GOT3 (cell line): ENCODE data around the gene DDX39A.

ENCODE experiments used
- DNase-seq: peaks from one replicate; lab custom pipeline; 2025; ENCODE audit warnings: mixed read lengths; lab: John Stamatoyannopoulos, UW

DDX39A gene

GRCh38 chr19:14434543-14435319 is 15.6 kb upstream of the DDX39A start:
- no peak for DNase-seq

- no peak for DNase-seq
These were observed 14.7 kb upstream of the DDX39A start for GRCh38 chr19:14433554-14434501.

- DNase-seq: no peak
These were observed 13.8 kb upstream of the DDX39A start, which contains the start of gene PKN1 for GRCh38 chr19:14432791-14433553. Gene PKN1 (plus strand): TSS chr19:14433306. CDS start chr19:14433522, 216 bp downstream.

DNA sequence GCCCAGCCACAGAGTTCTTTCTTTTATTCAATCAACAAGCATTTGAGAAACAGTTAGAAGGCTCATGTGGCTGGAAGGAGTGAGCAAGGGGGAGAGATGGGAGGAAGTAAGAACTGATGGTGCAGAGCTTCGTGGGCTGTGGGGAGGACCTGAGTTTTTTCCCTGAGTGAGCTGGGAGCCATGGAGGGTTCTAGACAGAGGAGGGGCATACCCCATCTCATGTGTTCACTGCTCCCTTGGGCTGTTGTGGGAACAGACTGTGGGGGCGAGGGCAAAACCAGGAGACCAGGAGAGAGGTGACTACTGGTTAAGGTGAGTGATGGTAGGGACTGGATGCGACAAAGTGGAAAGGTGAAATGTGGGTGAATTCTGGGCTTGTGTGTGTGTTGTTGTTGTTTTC is 11.6 kb upstream of the DDX39A start:
- DNase-seq: no peak

DNA sequence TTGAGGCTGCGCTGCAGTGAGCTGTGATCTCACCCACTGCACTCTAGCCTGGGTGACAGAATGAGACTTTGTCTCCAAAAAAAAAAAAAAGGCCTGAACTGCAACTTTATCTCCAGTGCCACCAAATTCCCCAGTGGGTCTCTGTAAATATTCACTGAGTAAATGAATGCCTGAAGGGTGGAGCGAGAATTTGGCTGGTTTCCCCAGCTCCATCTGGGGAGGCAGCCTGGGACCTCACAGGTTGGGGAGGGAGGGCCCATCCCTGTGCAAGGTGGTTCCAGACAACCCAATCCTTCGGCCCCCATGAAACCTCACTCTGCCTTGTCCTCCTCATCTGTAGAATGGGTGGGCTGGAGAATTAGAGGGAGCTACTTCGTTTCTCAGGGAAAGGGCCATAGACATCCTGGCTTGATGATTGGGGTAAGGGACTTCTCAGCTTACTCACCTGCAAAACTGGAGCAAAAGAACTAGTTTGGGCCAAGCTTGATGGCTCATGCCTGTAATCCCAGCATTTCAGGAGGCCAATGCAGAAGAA is 9.8 kb upstream of the DDX39A start:
- no peak for DNase-seq

- no peak for DNase-seq
These were observed 8.3 kb upstream of the DDX39A start for GRCh38 chr19:14427461-14427860.

- no peak for DNase-seq
These were observed 6.6 kb upstream of the DDX39A start for GRCh38 chr19:14425696-14426138.

DNA sequence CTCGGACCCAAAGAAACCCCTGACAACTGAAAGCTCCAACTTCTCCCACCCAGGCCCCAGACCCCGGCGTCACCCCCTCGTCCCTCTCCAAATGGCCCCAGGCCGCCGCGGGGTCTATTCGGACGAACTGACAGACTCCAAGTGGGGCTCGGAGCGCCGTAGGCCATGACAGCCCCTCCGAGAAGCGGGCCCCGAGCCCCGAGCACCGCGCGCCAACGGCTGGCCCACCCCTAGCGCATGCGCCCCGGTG is 360 bp downstream of the DDX39A start:
- no peak for DNase-seq

DNA sequence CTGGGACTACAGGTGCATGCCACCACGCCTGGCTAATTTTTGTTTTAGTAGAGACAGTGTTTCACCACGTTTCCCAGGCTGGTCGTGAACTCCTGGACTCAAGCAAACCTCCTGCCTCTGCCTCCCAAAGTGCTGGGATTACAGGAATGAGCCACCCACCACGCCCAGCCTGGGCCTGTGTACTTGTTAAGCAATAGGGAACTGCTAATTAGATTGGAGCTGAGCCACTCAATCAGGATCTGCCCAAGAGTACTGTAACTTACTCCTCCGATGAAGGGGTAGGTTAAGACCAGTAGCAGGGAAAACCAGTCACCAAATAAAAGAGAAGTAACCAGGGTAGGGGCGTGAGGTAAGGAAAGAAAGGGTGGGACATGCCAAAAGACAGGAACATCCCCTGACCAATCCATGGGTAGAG is 2.3 kb downstream of the DDX39A start:
- DNase-seq: no peak

DNA sequence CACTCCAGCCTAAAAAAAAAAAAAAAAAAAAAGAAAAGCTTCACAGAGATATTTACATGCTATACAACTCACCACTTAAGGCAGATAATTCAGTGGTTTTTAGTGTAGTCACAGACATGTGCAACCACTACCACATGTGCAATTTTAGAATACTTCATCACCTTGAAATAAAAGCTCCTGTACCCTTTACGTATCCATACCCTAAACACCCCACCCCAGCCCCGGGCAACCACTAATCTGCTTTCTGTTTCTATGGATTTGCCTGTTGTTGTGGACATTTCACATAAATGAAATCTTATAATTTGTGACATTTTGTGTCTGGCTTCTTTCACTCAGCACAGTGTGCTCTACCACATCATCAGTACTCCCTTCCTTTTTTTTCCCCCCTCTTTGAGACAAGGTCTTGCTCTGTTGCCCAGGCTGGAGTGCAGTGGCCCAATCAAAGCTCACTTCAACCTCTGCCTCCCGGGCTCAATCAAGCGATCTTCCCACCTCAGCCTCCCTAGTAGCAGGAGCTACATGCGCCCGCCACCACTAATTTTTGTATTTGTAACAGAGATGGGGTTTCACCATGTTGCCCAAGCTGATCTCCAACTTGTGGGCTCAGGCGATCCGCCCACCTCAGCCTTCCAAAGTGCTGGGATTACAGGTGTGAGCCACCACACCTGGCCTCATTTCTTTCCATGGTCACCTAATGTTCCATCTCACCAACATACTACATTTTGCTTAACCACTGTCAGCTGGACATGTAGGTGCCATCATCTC is 4.0 kb downstream of the DDX39A start:
- no peak for DNase-seq

GRCh38 chr19:14413693-14414181 is 5.4 kb downstream of the DDX39A start:
- no peak for DNase-seq

DNA sequence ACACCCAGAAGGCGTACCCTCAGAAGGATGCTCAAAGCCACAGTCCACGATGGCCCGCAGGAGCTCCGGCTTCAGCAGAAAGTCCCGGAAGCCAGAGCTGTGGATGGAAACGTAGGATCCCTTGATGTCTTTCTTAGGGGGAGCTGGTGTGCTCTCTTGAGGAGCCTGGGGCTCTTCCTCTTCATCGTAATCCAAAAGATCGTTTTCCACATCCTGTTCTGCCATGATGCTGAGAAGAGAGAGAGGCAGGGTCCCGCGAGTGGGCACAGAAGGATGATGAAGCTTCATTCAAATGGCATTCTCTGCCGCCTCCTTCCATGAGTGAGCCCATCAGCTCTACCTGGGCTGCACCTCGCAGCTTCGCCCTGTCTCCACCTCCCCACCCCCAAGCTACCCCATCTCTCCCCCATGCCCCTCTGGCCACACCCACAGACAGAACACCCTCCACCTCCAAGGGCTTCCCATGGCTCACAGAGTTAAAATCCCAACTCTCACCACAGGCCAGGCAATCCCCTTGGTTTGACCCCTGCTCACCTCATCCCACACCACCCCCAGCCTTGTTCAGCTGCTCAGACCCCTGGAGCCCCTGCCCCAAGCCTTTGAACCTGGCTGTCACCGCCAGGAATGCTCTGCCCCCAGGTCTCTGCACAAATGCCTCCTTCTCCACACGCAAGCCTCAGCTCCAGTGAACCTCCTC is 6.0 kb downstream of the DDX39A start:
- DNase-seq: no peak

GRCh38 chr19:14412324-14412995 is 6.7 kb downstream of the DDX39A start:
- DNase-seq: no peak

- DNase-seq: no peak
These were observed 7.2 kb downstream of the DDX39A start for GRCh38 chr19:14411938-14412245.

DNA sequence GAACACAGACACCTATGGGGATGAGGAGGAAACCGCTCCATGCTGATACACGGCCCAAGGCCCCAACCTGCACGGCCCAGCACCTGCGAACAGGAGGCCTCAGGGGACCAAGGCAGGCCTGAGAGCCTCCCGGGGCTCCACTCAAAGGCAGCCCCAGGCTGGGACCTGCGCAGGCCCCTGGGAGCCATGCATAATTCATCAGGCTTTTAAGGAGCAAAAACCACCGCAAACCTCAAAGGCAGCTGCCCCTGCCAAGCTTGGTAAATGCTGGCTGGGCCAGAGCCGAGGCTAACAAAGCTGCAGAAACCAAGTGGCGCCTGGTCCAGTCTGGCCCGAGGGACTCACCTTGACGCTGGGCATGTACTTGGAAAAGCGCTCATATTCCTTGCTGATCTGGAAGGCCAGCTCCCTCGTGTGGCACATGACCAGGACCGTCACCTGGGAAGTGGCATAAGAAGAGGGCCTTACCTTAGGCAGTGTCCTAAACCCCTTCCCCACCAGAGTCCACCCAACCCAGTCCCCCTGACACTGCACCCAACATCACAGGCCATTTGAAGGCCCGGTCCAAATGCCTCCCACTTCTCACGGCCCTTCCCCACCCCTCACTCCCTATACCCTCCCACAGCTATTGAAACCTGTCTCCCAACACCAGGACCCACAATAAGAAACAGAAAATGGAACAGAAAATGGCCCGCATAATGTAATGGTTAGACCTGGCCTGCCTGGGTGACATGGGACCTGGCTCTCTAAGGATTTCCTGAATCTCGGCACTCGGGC is 7.8 kb downstream of the DDX39A start:
- no peak for DNase-seq

DNA sequence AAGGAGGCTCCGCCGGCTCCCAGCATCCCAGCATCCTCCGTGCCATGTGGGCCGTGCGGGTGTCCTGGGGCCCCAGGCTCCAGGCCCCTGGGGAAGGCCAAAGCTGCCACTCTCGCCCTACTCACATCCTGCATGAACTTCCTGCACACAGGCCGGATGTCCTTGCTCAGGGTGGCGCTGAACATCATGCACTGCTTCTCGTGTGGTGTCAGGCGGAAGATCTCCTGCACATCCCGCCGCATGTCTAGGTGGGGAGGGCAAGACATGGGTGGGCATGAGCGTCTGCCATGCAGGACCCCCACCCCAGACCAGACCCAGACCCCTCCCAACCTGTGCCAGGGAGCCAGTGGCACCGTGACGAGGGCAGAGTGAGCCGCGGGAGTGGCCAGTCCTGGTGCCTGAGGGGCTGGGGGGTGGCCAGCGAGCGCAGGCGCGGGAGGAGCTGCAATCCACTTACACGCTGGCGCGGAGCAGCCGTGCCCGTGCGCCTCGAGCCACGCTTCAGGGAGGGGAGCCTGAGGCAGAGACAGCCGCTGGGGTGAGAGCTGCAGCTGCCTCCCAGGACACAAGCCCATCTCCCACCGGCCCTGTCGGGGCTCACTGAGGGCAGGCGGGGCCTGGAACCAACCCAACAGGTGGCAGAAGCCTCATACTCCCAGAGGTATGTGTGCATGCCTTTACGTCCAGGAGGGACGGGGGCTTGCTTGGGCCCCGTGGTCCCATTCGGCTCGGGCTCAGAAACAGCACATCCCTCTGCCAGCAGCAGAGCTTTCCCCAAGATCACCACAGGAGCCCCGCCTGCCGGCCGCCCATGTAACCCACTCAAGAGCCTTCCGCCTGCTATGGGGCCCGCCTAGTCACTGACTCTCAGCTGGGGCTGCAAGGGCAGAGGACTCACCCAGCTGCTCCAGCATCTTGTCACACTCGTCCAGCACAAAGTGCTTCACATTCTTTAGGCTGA is 8.8 kb downstream of the DDX39A start:
- DNase-seq: no peak

GRCh38 chr19:14409146-14410023 is 9.8 kb downstream of the DDX39A start:
- DNase-seq: no peak
